Natural killer cell (primary cell): ENCODE results near the gene PXDN. TPM values are rescaled to one million over a fixed set of nuclear protein-coding genes. Genes with fewer than 3 reads are reported as not detected.

Experiments
- ATAC-seq, 3 donors: fragments of 150-1000 bp in 2 of 3; fragments of 200-7000 bp in 1 of 3; cut with Tn5 transposase; 1 replicate in 1 of 3; 2 replicates in 2 of 3; pipeline ENCODE4 v1.10.0; 2021; ENCODE audit warnings: mild to moderate bottlenecking in 2 of 3, moderate library complexity in 2 of 3
- DNase-seq, 2 donors: peaks; one replicate each; pipeline versions ENCODE4 v3.0.0 to v3.0.0-alpha.2; 2013 to 2021; ENCODE audit warnings: mixed read lengths in 1 of 2
- H3K27ac ChIP-seq: one replicate; pipeline ENCODE4 v1.5.1; 2013; ENCODE audit warnings: mild to moderate bottlenecking, low read length
- H3K27me3 ChIP-seq: one replicate; pipeline ENCODE4 v1.6.1; 2013; ENCODE audit warnings: low read length; ENCODE audit not compliant: control insufficient read depth, insufficient read depth
- H3K36me3 ChIP-seq: one replicate; pipeline ENCODE4 v1.6.1; 2013; ENCODE audit warnings: low read length; ENCODE audit not compliant: control insufficient read depth, insufficient read depth
- H3K4me1 ChIP-seq: one replicate; pipeline ENCODE4 v1.6.1; 2013; ENCODE audit warnings: low read length; ENCODE audit not compliant: control insufficient read depth, insufficient read depth
- H3K4me3 ChIP-seq: one replicate; pipeline ENCODE4 v1.5.1; 2013; ENCODE audit warnings: low read length
- H3K9me3 ChIP-seq: one replicate; pipeline ENCODE4 v1.6.1; 2013; ENCODE audit warnings: low read length; ENCODE audit not compliant: control insufficient read depth, insufficient read depth
- H3K27ac Mint-ChIP-seq, 2 donors: one replicate each; pipeline ENCODE4 v1.8.0; 2022; ENCODE audit warnings: mild to moderate bottlenecking in 2 of 2, mixed read lengths in 2 of 2, moderate library complexity in 1 of 2
- H3K27me3 Mint-ChIP-seq, 2 donors: one replicate each; pipeline ENCODE4 v1.8.0; 2022; ENCODE audit warnings: low read depth in 2 of 2, mixed read lengths in 2 of 2
- H3K36me3 Mint-ChIP-seq: one replicate; pipeline ENCODE4 v1.8.0; 2022; ENCODE audit warnings: mixed read lengths
- H3K4me1 Mint-ChIP-seq, 2 donors: one replicate each; pipeline ENCODE4 v1.8.0; 2022; ENCODE audit warnings: mixed read lengths in 2 of 2
- H3K4me3 Mint-ChIP-seq: one replicate; pipeline ENCODE4 v1.8.0; 2022; ENCODE audit warnings: mild to moderate bottlenecking, moderate library complexity, mixed read lengths
- H3K9me3 Mint-ChIP-seq, 2 donors: one replicate each; pipeline ENCODE4 v1.8.0; 2022; ENCODE audit warnings: mixed read lengths in 2 of 2
- WGBS: methylation state at CpG from one replicate; pipeline ENCODE4 v1.1.7; 2013; ENCODE audit warnings: missing lambda C conversion rate; ENCODE audit not compliant: insufficient coverage; 5-methylcytosine and 5-hydroxymethylcytosine counted together
- intact Hi-C: fragments of 100-400 bp; cut with micrococcal nuclease; formaldehyde crosslinking; loops from one replicate; pipeline ENCODE4 v1.14.2; 2022
- total RNA-seq, 4 donors: library from RNA; stranded (reverse); fragments of 120-200 nt in 1 of 4; gene quantifications; one replicate each; pipeline versions ENCODE4 v1.2.3 to v1.2.4, GENCODE V29; 2013 to 2022
- TF ChIP-seq, protein P1 (sequence below): fragments of 200-600 bp; IDR thresholded peaks from one replicate; pipeline ENCODE4 v1.8.0; 2022; ENCODE audit warnings: antibody characterized with exemption

The PXDN gene
- total RNA-seq, 3 donors from 2014 or later (not counting 1 experiment from before 2014, with no cell fraction given) = 2.1 to 3.7 (median 2.5) TPM

DNA sequence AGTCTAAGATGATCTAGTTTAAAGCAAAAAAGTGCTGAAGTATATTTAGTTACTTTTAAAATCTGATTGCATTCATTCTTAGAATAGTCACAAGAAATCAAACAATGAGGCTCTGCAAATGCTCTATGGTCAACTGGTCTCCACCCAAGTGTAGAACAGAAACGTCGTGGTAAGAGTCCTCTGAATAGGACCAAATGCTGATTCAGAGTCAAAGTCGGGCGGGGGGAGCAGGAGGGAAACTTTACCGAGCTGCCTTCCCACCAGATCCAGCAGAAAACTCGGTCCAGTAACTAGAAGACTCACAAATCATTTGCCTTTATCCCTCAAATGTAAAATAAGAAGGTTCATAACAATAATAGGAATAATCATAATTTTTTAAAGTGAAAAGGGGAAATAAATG is 46.2 kb upstream of the PXDN start:
- no peaks in the 10 kb centered on the region for H3K27me3 ChIP-seq
- DNase-seq (no peak), ATAC-seq (no peak)
- TF ChIP-seq, protein P1, sequence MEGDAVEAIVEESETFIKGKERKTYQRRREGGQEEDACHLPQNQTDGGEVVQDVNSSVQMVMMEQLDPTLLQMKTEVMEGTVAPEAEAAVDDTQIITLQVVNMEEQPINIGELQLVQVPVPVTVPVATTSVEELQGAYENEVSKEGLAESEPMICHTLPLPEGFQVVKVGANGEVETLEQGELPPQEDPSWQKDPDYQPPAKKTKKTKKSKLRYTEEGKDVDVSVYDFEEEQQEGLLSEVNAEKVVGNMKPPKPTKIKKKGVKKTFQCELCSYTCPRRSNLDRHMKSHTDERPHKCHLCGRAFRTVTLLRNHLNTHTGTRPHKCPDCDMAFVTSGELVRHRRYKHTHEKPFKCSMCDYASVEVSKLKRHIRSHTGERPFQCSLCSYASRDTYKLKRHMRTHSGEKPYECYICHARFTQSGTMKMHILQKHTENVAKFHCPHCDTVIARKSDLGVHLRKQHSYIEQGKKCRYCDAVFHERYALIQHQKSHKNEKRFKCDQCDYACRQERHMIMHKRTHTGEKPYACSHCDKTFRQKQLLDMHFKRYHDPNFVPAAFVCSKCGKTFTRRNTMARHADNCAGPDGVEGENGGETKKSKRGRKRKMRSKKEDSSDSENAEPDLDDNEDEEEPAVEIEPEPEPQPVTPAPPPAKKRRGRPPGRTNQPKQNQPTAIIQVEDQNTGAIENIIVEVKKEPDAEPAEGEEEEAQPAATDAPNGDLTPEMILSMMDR = no peak
- H3K27ac ChIP-seq = no peak overlapping the region
- Mint-ChIP-seq H3K4me3 (no peak overlapping the region), H3K27ac (no peak overlapping the region), H3K4me1 (peaks cover 0 to 5% of the 10 kb centered on the region in 2 donors), H3K27me3 (peaks cover 2 to 18% of the 10 kb centered on the region in 2 donors), H3K36me3 (no peaks in the 10 kb centered on the region), H3K9me3 (no peaks in the 10 kb centered on the region)
- 68% methylated on average over 5 of the region's 6 CpGs for WGBS
- no peaks in the 10 kb centered on the region for H3K36me3 ChIP-seq
- H3K4me1 ChIP-seq = no peaks in the 10 kb centered on the region
- no peak overlapping the region for H3K4me3 ChIP-seq
- intact Hi-C loops = no loop called here
- H3K9me3 ChIP-seq = peaks cover 3% of the 10 kb centered on the region

DNA sequence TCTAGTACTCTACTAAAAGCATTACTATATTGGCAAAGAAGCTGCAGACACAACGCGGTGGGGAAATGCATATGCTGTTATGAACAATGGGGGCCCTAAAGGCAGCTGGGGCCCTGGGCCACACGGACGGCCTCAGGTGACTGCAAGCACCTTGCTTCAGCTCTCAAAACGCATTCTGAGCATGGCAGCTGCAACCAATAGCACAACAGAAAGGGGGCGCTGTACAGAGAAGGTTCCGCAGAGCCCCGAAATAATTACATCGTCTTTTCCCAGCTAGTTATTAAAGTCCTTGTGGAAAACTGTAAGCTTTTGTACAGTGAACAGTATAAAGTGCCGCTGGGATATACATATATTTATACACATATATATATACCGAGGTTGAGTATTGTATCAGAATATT is 45.3 kb upstream of the PXDN start:
- Histone ChIP-seq H3K4me3 (no peak overlapping the region), H3K27ac (no peak overlapping the region), H3K4me1 (no peaks in the 10 kb centered on the region), H3K36me3 (no peaks in the 10 kb centered on the region), H3K9me3 (peaks cover 3% of the 10 kb centered on the region), H3K27me3 (no peaks in the 10 kb centered on the region)
- H3K36me3 Mint-ChIP-seq = no peaks in the 10 kb centered on the region
- WGBS = 94% methylated on average over 10 of the region's 11 CpGs
- no peak overlapping the region for H3K4me3 Mint-ChIP-seq
- peaks cover 0 to 5% of the 10 kb centered on the region in 2 donors for H3K4me1 Mint-ChIP-seq
- intact Hi-C loops = no loop called here
- peaks cover 2 to 18% of the 10 kb centered on the region in 2 donors for H3K27me3 Mint-ChIP-seq
- TF ChIP-seq, protein P1 = no peak
- no peak overlapping the region for H3K27ac Mint-ChIP-seq
- ATAC-seq (no peak), DNase-seq (no peak)
- no peaks in the 10 kb centered on the region for H3K9me3 Mint-ChIP-seq

DNA sequence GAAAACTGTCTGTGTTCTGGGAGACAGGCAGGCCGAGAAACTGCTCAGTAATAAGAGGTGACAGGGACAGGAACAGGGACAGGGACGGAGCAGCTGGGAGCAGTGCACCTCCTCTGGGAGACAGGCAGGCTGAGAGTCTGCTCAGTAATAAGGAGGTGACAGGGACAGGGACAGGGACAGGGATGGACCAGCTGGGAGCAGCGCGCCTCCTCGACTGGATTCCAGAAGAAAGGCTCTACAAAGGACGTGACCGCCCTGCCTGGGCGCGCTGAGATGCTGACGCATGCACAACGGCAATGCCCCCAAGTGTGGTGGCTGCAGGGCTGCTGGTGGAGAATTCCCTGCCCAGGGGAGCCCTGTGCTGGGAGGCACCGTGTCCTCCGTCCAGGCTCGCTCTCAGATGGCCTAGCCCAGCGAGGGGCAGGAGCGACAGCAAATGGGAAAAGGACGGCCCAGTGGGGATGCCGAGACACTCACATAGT is 44.2 kb upstream of the PXDN start:
- H3K4me1 Mint-ChIP-seq = peaks cover 0 to 5% of the 10 kb centered on the region in 2 donors
- intact Hi-C loops = no loop called here
- H3K4me3 Mint-ChIP-seq = no peak overlapping the region
- H3K36me3 Mint-ChIP-seq = no peaks in the 10 kb centered on the region
- Histone ChIP-seq H3K36me3 (no peaks in the 10 kb centered on the region), H3K4me3 (no peak overlapping the region), H3K27me3 (no peaks in the 10 kb centered on the region), H3K9me3 (peaks cover 3% of the 10 kb centered on the region), H3K4me1 (no peaks in the 10 kb centered on the region), H3K27ac (no peak overlapping the region)
- no peaks in the 10 kb centered on the region for H3K9me3 Mint-ChIP-seq
- 95% methylated on average over 18 of the region's 18 CpGs for whole genome bisulfite sequencing
- DNase-seq (no peak), ATAC-seq (no peak)
- peaks cover 2 to 18% of the 10 kb centered on the region in 2 donors for H3K27me3 Mint-ChIP-seq
- no peak overlapping the region for H3K27ac Mint-ChIP-seq
- TF ChIP-seq, protein P1 = no peak
